PC-3 (cell line): ENCODE measurements around the gene CCL16.

ENCODE experiments used
- CTCF ChIP-seq: fragments of 300-600 bp; sonication (generic); conservative IDR thresholded peaks from 2 replicates; pipeline ENCODE4 v1.5.1; 2017; ENCODE audit warnings: antibody characterized with exemption, low read depth, mild to moderate bottlenecking, low read length
- EZH2 ChIP-seq: fragments of 300-600 bp; sonication (generic); IDR thresholded peaks from one replicate; pipeline ENCODE4 v1.6.1; 2017; ENCODE audit warnings: antibody characterized with exemption, mild to moderate bottlenecking, low read length; ENCODE audit not compliant: unreplicated experiment
- EZH2phosphoT487 ChIP-seq: fragments of 300-600 bp; sonication (generic); IDR thresholded peaks from 2 replicates; pipeline ENCODE4 v1.6.1; 2018; ENCODE audit warnings: mild to moderate bottlenecking, antibody characterized with exemption, low read length, borderline replicate concordance

GRCh38 chr17:35944151-35944550 is 37.1 kb downstream of the CCL16 start:
- TF ChIP-seq CTCF (no peak), EZH2 (no peak), EZH2phosphoT487 (no peak)
